Endothelial cell (in vitro differentiated cells): ENCODE measurements around the gene PRRC2B. TPM values are rescaled to one million over a fixed set of nuclear protein-coding genes. Genes with fewer than 3 reads are reported as not detected.
A peak's percentile ranks its signal among the peaks of the same experiment; 100 is the strongest.
"Not testable (repeated sequence)": the region's sequence is repeated elsewhere in the genome, so short reads cannot be mapped to it uniquely, and the experiment has no call there.

Experiments
- DNase-seq: peaks from one replicate; pipeline ENCODE4 v3.0.0; 2021; ENCODE audit warnings: low spot score
- H3K27ac Mint-ChIP-seq: one replicate; pipeline ENCODE4 v1.8.0; 2021; ENCODE audit warnings: mixed read lengths, inconsistent platforms; ENCODE audit not compliant: unreplicated experiment
- H3K27me3 Mint-ChIP-seq: one replicate; pipeline ENCODE4 v1.8.0; 2021; ENCODE audit warnings: mild to moderate bottlenecking, moderate library complexity, mixed read lengths, inconsistent platforms; ENCODE audit not compliant: unreplicated experiment
- H3K36me3 Mint-ChIP-seq: one replicate; pipeline ENCODE4 v1.8.0; 2021; ENCODE audit warnings: mild to moderate bottlenecking, low read depth, mixed read lengths, inconsistent platforms; ENCODE audit not compliant: unreplicated experiment
- H3K4me1 Mint-ChIP-seq: one replicate; pipeline ENCODE4 v1.8.0; 2021; ENCODE audit warnings: mild to moderate bottlenecking, mixed read lengths, inconsistent platforms; ENCODE audit not compliant: unreplicated experiment
- H3K4me3 Mint-ChIP-seq: one replicate; pipeline ENCODE4 v1.8.0; 2021; ENCODE audit warnings: mild to moderate bottlenecking, mixed read lengths, inconsistent platforms; ENCODE audit not compliant: unreplicated experiment
- H3K9me3 Mint-ChIP-seq: one replicate; pipeline ENCODE4 v1.8.0; 2021; ENCODE audit warnings: mixed read lengths, inconsistent platforms; ENCODE audit not compliant: unreplicated experiment
- CTCF ChIP-seq: fragments of 200-600 bp; sonication (generic); IDR thresholded peaks from one replicate; pipeline ENCODE4 v1.5.0; 2021; ENCODE audit warnings: antibody characterized with exemption; ENCODE audit not compliant: unreplicated experiment
- total RNA-seq: library from RNA; stranded (reverse); fragmentation: NEBNext Ultra II Directional; extraction: Animal tissue kit (Norgen Biotek cat#: 25700); gene quantifications from one replicate; pipeline ENCODE4 v1.2.1, GENCODE V29; 2021; ENCODE audit not compliant: unreplicated experiment

Gene PRRC2B
- total RNA-seq, 1 donor from 2014 or later: 350 TPM

- DNase-seq: no peak
- peaks cover 4% of the 10 kb centered on the region for H3K27me3 Mint-ChIP-seq
- peaks cover 55% of the 10 kb centered on the region for H3K36me3 Mint-ChIP-seq
- no peak for TF ChIP-seq CTCF
- no peaks in the 10 kb centered on the region for H3K4me1 Mint-ChIP-seq
- no peak overlapping the region for H3K4me3 Mint-ChIP-seq
- H3K27ac Mint-ChIP-seq: no peak overlapping the region
- H3K9me3 Mint-ChIP-seq: no peaks in the 10 kb centered on the region
Measured at GRCh38 chr9:131447600-131447999, 53.7 kb downstream of the PRRC2B start.

- H3K4me1 Mint-ChIP-seq: no peaks in the 10 kb centered on the region
- H3K36me3 Mint-ChIP-seq: peaks cover 54% of the 10 kb centered on the region
- peak overlapping the region; percentile 76 for H3K27ac Mint-ChIP-seq
- DNase-seq: no peak
- no peaks in the 10 kb centered on the region for H3K9me3 Mint-ChIP-seq
- H3K4me3 Mint-ChIP-seq: peak overlapping the region; percentile 26
- H3K27me3 Mint-ChIP-seq: peaks cover 4% of the 10 kb centered on the region
- TF ChIP-seq CTCF: no peak
Measured at GRCh38 chr9:131448818-131449217, 54.9 kb downstream of the PRRC2B start.

- no peak for DNase-seq
- H3K36me3 Mint-ChIP-seq: peaks cover 55% of the 10 kb centered on the region
- H3K4me3 Mint-ChIP-seq: peak overlapping the region; percentile 26
- H3K27me3 Mint-ChIP-seq: peaks cover 4% of the 10 kb centered on the region
- H3K4me1 Mint-ChIP-seq: no peaks in the 10 kb centered on the region
- peak overlapping the region; percentile 76 for H3K27ac Mint-ChIP-seq
- H3K9me3 Mint-ChIP-seq: no peaks in the 10 kb centered on the region
- no peak for TF ChIP-seq CTCF
Measured at GRCh38 chr9:131449276-131449675, 55.4 kb downstream of the PRRC2B start.

GRCh38 chr9:131454028-131454427 lies 60.1 kb downstream of the PRRC2B start:
- Mint-ChIP-seq H3K36me3 (peaks cover 46% of the 10 kb centered on the region), H3K4me3 (no peak overlapping the region)

GRCh38 chr9:131455655-131456054 lies 61.8 kb downstream of the PRRC2B start:
- Mint-ChIP-seq H3K27me3 (peaks cover 11% of the 10 kb centered on the region), H3K36me3 (peaks cover 45% of the 10 kb centered on the region)
- H3K4me3 Mint-ChIP-seq, H3K27ac Mint-ChIP-seq, H3K4me1 Mint-ChIP-seq, H3K9me3 Mint-ChIP-seq, DNase-seq: not testable (repeated sequence)

More at GRCh38 chr9:131454028-131454427, 60.1 kb downstream of the PRRC2B start:
- no peak for DNase-seq
- no peaks in the 10 kb centered on the region for H3K4me1 Mint-ChIP-seq
- no peak for TF ChIP-seq CTCF
- H3K9me3 Mint-ChIP-seq: no peaks in the 10 kb centered on the region
- H3K27ac Mint-ChIP-seq: no peak overlapping the region
- peaks cover 6% of the 10 kb centered on the region for H3K27me3 Mint-ChIP-seq
